ENCODE results near the gene CLTCL1. TPM values are rescaled to one million over a fixed set of nuclear protein-coding genes. Genes with fewer than 3 reads are reported as not detected.
"Not testable (repeated sequence)": the region's sequence is repeated elsewhere in the genome, so short reads cannot be mapped to it uniquely, and the experiment has no call there.

CLTCL1 gene
- total RNA-seq, 1 donor from 2014 or later = 0.73 TPM

DNA sequence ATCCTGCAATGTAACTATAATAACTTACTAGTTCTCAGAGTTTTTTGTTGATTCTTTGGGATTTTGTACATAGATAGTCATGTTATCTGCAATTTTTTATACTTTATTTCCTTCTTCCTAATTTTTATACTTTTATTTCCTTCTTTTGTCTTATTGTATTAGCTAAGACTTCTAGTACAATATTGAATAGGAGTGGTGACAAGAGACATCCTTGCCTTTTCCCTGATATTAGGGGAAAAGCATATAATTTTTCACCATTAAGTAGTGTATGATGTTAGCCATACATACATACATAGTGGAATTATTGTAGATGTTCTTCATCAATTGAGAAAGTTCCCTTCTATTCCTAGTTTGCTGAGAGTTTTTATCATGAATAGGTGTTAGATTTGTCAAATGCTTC is 27.8 kb upstream of the CLTCL1 start:
- intact Hi-C loops (cut with micrococcal nuclease) = no loop called here
- H3K27ac Mint-ChIP-seq = no peak overlapping the region
- DNase-seq (ENCODE audit: low spot score) = no peak
- H3K9me3 Mint-ChIP-seq = peaks cover 35% of the 10 kb centered on the region
- no peaks in the 10 kb centered on the region for H3K4me1 Mint-ChIP-seq (ENCODE audit: low read depth)
- H3K27me3 Mint-ChIP-seq (ENCODE audit: insufficient read depth) = no peaks in the 10 kb centered on the region
- no peak overlapping the region for H3K4me3 Mint-ChIP-seq
- H3K36me3 Mint-ChIP-seq (ENCODE audit: low read depth) = no peaks in the 10 kb centered on the region

DNA sequence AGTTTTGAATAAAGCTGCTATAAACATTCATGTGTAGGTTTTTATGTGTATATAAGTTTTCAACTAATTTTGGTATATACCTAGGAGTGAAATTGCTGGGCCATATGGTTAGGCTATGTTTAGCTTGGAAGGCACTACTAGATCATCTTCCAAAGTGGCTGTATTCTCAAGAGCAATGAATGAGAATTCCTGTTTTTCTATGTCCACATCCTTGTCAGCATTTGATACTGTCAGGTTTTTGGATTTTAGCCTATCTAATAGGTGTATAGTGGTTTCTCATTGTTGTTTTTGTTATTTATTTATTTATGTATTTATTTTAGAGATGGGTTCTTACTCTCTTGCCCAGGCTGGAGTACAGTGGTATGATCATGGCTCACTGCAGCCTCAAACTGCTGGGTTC is 26.3 kb upstream of the CLTCL1 start:
- peaks cover 39% of the 10 kb centered on the region for H3K9me3 Mint-ChIP-seq
- DNase-seq (ENCODE audit: low spot score) = no peak
- intact Hi-C loops (cut with micrococcal nuclease) = no loop called here
- no peaks in the 10 kb centered on the region for H3K36me3 Mint-ChIP-seq (ENCODE audit: low read depth)
- no peaks in the 10 kb centered on the region for H3K4me1 Mint-ChIP-seq (ENCODE audit: low read depth)
- H3K27ac Mint-ChIP-seq = no peak overlapping the region
- H3K27me3 Mint-ChIP-seq (ENCODE audit: insufficient read depth) = no peaks in the 10 kb centered on the region
- H3K4me3 Mint-ChIP-seq = no peak overlapping the region

DNA sequence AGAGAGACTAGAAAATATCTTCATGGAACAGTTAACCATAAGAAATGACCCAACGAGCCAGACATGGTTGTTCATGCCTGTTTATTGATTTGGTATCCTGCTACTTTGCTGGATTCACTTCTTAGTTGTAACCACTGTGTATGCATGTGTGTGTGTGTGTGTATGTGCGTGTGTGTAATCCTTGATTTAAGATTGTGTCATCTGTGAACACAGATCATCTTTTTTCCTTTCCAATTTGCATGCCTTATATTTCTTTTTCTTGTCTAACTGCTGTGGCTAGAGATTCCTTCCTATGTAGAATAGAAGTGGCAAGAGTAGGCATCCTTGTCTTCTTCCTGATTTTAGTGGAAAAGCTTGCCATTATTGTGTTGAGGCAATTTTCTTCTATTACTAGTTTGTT is 16.4 kb upstream of the CLTCL1 start:
- Mint-ChIP-seq H3K9me3 (no peaks in the 10 kb centered on the region), H3K27me3 (ENCODE audit: insufficient read depth) (peaks cover 4% of the 10 kb centered on the region), H3K4me1 (ENCODE audit: low read depth) (no peaks in the 10 kb centered on the region), H3K27ac (no peak overlapping the region), H3K36me3 (ENCODE audit: low read depth) (no peaks in the 10 kb centered on the region), H3K4me3 (no peak overlapping the region)
- intact Hi-C loops (cut with micrococcal nuclease) = no loop called here
- no peak for DNase-seq (ENCODE audit: low spot score)

DNA sequence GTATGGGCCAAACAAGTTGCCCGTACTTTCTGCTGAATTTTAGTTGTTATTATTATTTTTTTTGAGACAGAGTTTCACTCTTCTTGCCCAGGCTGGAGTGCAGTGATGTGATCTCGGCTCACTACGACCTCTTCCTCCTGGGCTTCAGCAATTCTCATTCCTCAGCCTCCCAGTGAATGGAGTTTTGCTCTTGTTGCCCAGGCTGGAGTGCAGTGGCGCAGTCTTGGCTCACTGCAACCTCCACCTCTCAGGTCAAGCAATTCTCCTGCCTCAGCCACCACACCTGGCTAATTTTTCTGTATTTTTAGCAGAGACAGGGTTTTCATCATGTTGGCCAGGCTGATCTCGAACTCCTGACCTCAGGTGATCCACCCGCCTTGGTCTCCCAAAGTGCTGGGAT is 15.0 kb upstream of the CLTCL1 start:
- H3K27me3 Mint-ChIP-seq (ENCODE audit: insufficient read depth); H3K36me3 Mint-ChIP-seq (ENCODE audit: low read depth); DNase-seq (ENCODE audit: low spot score); H3K4me3 Mint-ChIP-seq; H3K9me3 Mint-ChIP-seq; H3K27ac Mint-ChIP-seq; H3K4me1 Mint-ChIP-seq (ENCODE audit: low read depth); intact Hi-C loops (cut with micrococcal nuclease): not testable (repeated sequence)

DNA sequence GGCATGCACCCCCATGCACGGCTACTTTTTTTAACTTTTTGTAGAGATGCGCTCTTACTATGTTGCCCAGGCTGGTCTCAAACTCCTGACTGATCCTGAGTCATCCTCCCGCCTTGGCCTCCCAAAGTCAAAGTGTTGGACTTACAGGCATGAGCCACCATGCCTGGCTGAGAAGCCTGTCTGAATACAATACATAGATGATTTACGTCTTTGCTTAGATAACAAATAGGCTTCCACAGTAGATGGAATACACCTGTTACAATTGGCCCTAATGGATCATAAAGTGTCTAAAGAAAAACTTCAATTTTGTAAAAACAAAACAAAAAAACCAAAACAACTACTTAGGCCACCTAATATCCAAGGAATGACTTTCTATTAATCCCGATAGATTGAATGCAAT is 13.0 kb upstream of the CLTCL1 start:
- H3K4me1 Mint-ChIP-seq (ENCODE audit: low read depth) = no peaks in the 10 kb centered on the region
- peaks cover 4% of the 10 kb centered on the region for H3K27me3 Mint-ChIP-seq (ENCODE audit: insufficient read depth)
- H3K27ac Mint-ChIP-seq = no peak overlapping the region
- no peak for DNase-seq (ENCODE audit: low spot score)
- intact Hi-C loops (cut with micrococcal nuclease) = no loop called here
- no peaks in the 10 kb centered on the region for H3K9me3 Mint-ChIP-seq
- H3K4me3 Mint-ChIP-seq = no peak overlapping the region
- H3K36me3 Mint-ChIP-seq (ENCODE audit: low read depth) = no peaks in the 10 kb centered on the region

DNA sequence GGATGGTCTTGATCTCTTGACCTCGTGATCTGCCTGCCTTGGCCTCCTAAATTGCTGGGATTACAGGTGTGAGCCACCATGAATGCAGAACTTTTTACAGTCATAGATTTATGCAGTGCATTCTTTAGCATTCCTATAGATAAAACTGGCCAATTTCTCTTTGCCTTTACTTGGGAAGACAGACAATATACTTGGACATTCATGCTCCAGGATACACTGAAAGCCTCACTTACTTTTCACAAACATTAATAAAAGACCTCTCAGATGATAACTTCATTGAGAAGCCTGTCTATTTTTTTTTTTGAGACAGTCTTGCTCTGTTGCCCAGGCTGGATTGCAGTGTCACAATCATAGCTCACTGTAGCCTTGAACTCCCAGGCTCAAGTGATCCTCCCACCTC is 12.3 kb upstream of the CLTCL1 start:
- no peak overlapping the region for H3K4me3 Mint-ChIP-seq
- no peaks in the 10 kb centered on the region for H3K9me3 Mint-ChIP-seq
- H3K36me3 Mint-ChIP-seq (ENCODE audit: low read depth) = no peaks in the 10 kb centered on the region
- H3K27me3 Mint-ChIP-seq (ENCODE audit: insufficient read depth) = peaks cover 4% of the 10 kb centered on the region
- intact Hi-C loops (cut with micrococcal nuclease) = no loop called here
- no peak for DNase-seq (ENCODE audit: low spot score)
- no peaks in the 10 kb centered on the region for H3K4me1 Mint-ChIP-seq (ENCODE audit: low read depth)
- H3K27ac Mint-ChIP-seq = no peak overlapping the region

DNA sequence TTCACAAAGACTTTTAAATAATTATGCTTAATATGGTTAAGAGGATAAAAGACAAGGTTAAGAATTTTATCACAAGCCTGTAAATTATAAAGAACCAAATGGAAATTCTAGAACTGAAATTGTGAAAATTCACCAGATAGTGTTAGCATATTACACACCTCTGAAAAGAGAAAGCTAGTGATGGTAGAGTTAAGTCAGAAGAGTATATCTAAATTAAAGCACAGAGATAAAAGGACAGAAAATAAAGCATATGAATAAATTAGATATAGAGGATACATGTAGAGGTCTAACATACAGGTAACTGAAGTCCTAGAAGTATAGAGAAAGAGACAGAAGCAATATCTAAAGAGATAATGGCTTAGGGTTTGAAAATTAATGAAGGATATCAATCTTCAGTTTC is 4.2 kb upstream of the CLTCL1 start:
- Mint-ChIP-seq H3K4me1 (ENCODE audit: low read depth) (peaks cover 10% of the 10 kb centered on the region), H3K9me3 (no peaks in the 10 kb centered on the region), H3K36me3 (ENCODE audit: low read depth) (no peaks in the 10 kb centered on the region), H3K4me3 (no peak overlapping the region), H3K27ac (no peak overlapping the region), H3K27me3 (ENCODE audit: insufficient read depth) (peaks cover 4% of the 10 kb centered on the region)
- intact Hi-C loops (cut with micrococcal nuclease) = no loop called here
- DNase-seq (ENCODE audit: low spot score) = no peak

DNA sequence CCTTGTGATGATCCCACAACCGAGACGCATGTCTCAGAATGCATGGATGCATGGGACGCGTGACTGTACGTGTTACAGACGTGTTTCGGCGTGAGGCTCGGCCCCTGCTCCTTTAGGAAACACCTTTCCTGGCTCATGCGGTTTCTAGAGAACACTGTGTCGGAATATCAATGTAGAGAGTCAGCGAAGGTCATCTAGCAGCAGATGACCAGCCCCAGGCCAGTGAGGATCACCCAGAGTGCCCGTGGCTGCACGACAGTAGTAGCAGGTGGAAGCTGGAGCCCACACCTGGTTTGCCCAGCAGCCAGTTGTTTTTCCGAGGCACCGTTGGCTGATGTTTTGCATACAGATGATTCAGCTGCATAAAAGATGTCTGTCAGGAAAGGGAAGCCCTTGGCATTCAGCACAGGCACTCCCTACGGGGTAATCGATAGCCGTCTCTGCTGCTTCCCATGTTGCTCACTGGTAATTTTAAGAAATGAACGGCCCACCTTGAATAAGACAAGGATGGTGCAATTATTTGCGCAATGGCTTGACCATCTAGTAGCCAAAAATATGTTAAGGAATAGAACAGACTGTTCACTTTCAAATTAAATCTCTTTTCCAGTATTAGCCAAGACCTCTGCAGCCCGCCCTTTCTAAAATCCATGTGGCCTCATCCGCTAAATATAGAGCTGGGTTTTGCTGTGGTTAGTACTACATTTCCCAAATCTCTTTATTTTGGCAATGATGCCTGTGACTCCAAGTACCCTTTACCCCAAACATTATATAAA is 1.1 kb upstream of the CLTCL1 start:
- no peak for DNase-seq (ENCODE audit: low spot score)

DNA sequence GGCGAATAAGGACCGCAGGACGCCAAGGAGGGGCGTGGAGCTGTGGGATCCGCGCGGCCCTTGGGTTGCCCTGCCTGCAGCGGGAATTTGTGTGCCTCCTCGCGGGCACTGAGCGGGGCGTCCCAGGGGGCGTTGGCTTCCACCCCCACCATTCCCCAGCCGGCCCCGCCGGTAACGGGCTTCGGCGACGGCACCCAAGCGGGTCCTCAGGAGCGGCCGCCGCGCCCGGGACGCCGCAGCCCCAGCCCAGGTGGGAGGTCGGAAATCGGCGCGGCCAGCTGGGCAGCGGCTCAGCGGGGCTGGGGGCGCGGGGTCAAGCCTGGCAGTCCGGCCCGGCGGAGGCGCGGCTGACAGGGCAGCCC is 320 bp downstream of the CLTCL1 start:
- Mint-ChIP-seq H3K36me3 (ENCODE audit: low read depth) (no peaks in the 10 kb centered on the region), H3K4me1 (ENCODE audit: low read depth) (peaks cover 24% of the 10 kb centered on the region), H3K27me3 (ENCODE audit: insufficient read depth) (peaks cover 44% of the 10 kb centered on the region), H3K9me3 (no peaks in the 10 kb centered on the region), H3K27ac (no peak overlapping the region), H3K4me3 (peak overlapping the region; percentile 78)
- intact Hi-C loops (cut with micrococcal nuclease) = loop anchor here (5.0 kb wide), 2 partner anchors 141 to 426 kb away; partner anchors contain the start of genes HIRA and MRPL40
- no peak for DNase-seq (ENCODE audit: low spot score)

More for the DNA sequence above, 1.1 kb upstream of the CLTCL1 start:
- Mint-ChIP-seq H3K9me3 (no peaks in the 10 kb centered on the region), H3K4me3 (peak overlapping the region; percentile 91), H3K27me3 (ENCODE audit: insufficient read depth) (peaks cover 33% of the 10 kb centered on the region), H3K36me3 (ENCODE audit: low read depth) (no peaks in the 10 kb centered on the region), H3K4me1 (ENCODE audit: low read depth) (peaks cover 24% of the 10 kb centered on the region), H3K27ac (no peak overlapping the region)
- intact Hi-C loops (cut with micrococcal nuclease) = loop anchor here (1.0 to 5.0 kb wide), 3 partner anchors 140 to 425 kb away; partner anchors contain the start of genes DGCR2, HIRA and MRPL40

DNA sequence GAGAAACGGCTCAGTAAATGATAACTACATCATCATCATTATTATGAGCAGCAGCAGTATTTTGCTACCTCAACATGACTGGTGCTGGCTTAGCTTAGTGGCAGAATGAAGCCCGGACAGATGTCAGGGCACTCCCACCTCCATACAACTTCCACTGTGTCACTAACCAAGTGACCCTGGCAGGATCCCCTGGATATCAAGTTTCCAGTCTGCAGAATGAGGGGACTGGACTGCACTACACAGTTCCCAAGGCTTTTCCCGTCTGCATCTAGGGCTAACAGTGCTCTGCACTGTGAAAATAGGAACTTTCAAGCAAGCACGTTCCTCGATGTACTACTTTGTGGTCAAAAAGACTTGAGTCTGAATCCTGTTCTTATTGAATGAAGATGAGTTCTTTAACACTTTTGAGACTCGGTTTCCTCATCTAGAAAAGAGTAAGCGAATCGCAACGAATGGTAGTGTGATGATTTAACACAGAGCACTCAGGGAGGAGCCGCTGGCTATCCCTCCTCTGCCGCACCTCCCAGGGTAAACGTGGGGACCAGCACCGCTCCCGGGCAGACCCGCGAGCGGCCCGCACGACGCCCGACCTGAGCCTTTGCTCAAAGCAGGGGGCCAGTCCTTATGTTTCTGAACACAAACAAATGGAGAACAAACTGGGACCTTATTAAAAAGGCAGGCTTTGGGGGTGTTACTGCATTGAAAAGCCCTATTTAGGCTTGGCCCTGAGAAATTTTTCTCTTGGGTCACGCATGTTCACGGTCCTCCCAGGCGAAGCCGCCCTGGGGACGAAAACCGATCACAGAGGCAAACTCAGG is 910 bp downstream of the CLTCL1 start:
- intact Hi-C loops (cut with micrococcal nuclease) = loop anchor here (1.0 to 5.0 kb wide), 3 partner anchors 111 to 427 kb away; partner anchors contain the start of genes HIRA and MRPL40
- DNase-seq (ENCODE audit: low spot score) = no peak
- H3K9me3 Mint-ChIP-seq = no peaks in the 10 kb centered on the region

DNA sequence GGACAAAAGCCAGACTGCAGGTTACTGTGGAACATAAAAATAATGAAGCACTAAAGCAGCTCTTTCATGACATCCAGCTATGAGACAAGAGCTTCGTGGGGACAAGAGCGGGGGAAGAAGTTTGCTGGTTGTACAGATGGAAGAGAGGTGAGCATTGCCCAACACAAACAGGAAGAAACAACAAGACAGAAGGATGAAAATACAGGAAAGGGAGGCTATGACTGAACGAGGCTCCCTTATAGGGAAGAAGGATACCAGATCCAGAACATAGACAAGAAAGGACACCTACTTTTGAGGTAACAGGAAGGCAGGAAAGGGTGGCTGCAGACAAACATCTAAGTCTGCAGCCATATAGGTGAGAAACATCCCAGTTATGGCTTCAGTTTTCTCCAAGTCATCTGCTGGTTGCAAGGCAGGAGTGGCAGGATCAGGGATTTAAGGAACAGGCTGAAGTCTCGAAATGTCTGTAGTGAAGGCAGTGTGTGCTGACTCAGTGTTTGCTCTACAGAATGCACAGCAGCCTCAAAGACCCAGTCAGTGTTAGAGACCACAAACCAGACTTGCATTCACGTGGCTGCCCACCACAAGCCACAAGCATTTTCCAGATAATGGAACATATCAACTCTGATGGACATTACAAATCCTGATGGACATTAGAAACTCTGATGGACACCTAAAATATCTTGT is 1.9 kb downstream of the CLTCL1 start:
- Mint-ChIP-seq H3K27ac (no peak overlapping the region), H3K4me1 (ENCODE audit: low read depth) (peaks cover 24% of the 10 kb centered on the region), H3K9me3 (no peaks in the 10 kb centered on the region), H3K36me3 (ENCODE audit: low read depth) (no peaks in the 10 kb centered on the region), H3K4me3 (peak overlapping the region; percentile 3), H3K27me3 (ENCODE audit: insufficient read depth) (peaks cover 48% of the 10 kb centered on the region)
- intact Hi-C loops (cut with micrococcal nuclease) = loop anchor here (1.0 to 5.0 kb wide), 3 partner anchors 110 to 428 kb away; partner anchors contain the start of genes HIRA and MRPL40
- DNase-seq (ENCODE audit: low spot score) = no peak

More for the DNA sequence above, 910 bp downstream of the CLTCL1 start:
- H3K4me3 Mint-ChIP-seq = peak overlapping the region; percentile 78
- peak overlapping the region; percentile 13 for H3K27ac Mint-ChIP-seq
- no peaks in the 10 kb centered on the region for H3K36me3 Mint-ChIP-seq (ENCODE audit: low read depth)
- peaks cover 24% of the 10 kb centered on the region for H3K4me1 Mint-ChIP-seq (ENCODE audit: low read depth)
- peaks cover 44% of the 10 kb centered on the region for H3K27me3 Mint-ChIP-seq (ENCODE audit: insufficient read depth)

DNA sequence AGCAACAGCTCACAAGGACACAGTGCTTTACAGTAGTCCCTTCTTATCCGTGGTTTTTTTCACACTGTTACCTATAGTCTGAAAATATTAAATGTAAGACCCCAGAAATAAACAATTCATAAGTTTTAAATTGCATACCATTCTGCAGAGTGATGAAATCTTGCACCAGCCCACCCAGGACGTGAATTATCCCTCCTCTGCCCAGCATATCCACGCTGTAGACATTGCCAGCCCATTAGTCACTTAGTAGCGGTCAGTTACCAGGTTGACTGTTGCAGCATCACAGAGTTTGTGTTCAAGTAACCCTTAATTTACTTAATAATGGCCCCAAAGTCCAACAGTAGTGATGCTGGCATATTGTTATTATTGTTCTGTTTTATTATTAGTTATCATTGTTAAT is 3.6 kb downstream of the CLTCL1 start:
- intact Hi-C loops (cut with micrococcal nuclease) = no loop called here
- Mint-ChIP-seq H3K27me3 (ENCODE audit: insufficient read depth) (peaks cover 48% of the 10 kb centered on the region), H3K4me3 (no peak overlapping the region), H3K9me3 (no peaks in the 10 kb centered on the region), H3K27ac (no peak overlapping the region), H3K36me3 (ENCODE audit: low read depth) (no peaks in the 10 kb centered on the region), H3K4me1 (ENCODE audit: low read depth) (peaks cover 24% of the 10 kb centered on the region)
- DNase-seq (ENCODE audit: low spot score) = no peak

All from activated T-helper 1 cell treated with anti-CD3 and anti-CD28 coated beads, Interleukin-12 subunit alpha, Interleukin-12 subunit beta, Interleukin-2, Interleukin-4 antibody, amounts not matched to agents 30 ng/mL and 10 ng/mL and 1 ng/mL, durations not matched to agents 14 hours and 24 hours and 36 hours (primary cell).